GM23248 (cell line): ENCODE results near the gene PRKAB2.
"Not testable (repeated sequence)": the region's sequence is repeated elsewhere in the genome, so short reads cannot be mapped to it uniquely, and the experiment has no call there.

Source experiments
- EZH2 ChIP-seq: fragments of 200-600 bp; sonication (generic); IDR thresholded peaks from 2 replicates; pipeline ENCODE4 v1.6.1; 2018; ENCODE audit warnings: antibody characterized with exemption, mild to moderate bottlenecking; ENCODE audit not compliant: insufficient read depth, poor library complexity, severe bottlenecking
- EZH2phosphoT487 ChIP-seq: fragments of 200-600 bp; sonication (generic); IDR thresholded peaks from 2 replicates; pipeline ENCODE4 v1.6.1; 2018; ENCODE audit warnings: antibody characterized with exemption, moderate library complexity, mild to moderate bottlenecking, low read depth; ENCODE audit not compliant: insufficient read depth

- TF ChIP-seq EZH2, EZH2phosphoT487: not testable (repeated sequence)
Measured at GRCh38 chr1:147106407-147106881, 65.8 kb downstream of the PRKAB2 start.
